CD4-positive, alpha-beta T cell treated with Interleukin-2 at 100 ng/mL for 4 hours (primary cell): ENCODE data around the gene UTP3.
"Not testable (repeated sequence)": the region's sequence is repeated elsewhere in the genome, so short reads cannot be mapped to it uniquely, and the experiment has no call there.

Experiments
- DNase-seq: peaks from one replicate; pipeline ENCODE4 v3.0.0-alpha.2; 2020; ENCODE audit warnings: low spot score

UTP3 gene

GRCh38 chr4:70718811-70719604, 30.7 kb downstream of the UTP3 start:
- no peak for DNase-seq

- no peak for DNase-seq
Observed at GRCh38 chr4:70721747-70722146, 33.4 kb downstream of the UTP3 start, which contains the start of gene RUFY3. RUFY3 (plus strand) TSS chr4:70721964; CDS start chr4:70722574, 610 bp downstream.

- peak; percentile 69 for DNase-seq
Observed at GRCh38 chr4:70722199-70722791, 34.0 kb downstream of the UTP3 start.

- no peak for DNase-seq
Observed at GRCh38 chr4:70724463-70724862, 36.1 kb downstream of the UTP3 start.

- DNase-seq = no peak
Observed at GRCh38 chr4:70725633-70726032, 37.3 kb downstream of the UTP3 start.

- DNase-seq = not testable (repeated sequence)
Observed at GRCh38 chr4:70726515-70726914, 38.2 kb downstream of the UTP3 start.

- DNase-seq = no peak
Observed at GRCh38 chr4:70728091-70728490, 39.8 kb downstream of the UTP3 start.

- DNase-seq = not testable (repeated sequence)
Observed at GRCh38 chr4:70732878-70733277, 44.5 kb downstream of the UTP3 start.

GRCh38 chr4:70734168-70734954, 46.0 kb downstream of the UTP3 start:
- peak; percentile 63 for DNase-seq

GRCh38 chr4:70734971-70735370, 46.6 kb downstream of the UTP3 start:
- DNase-seq = peak; percentile 13

- peak; percentile 46 for DNase-seq
Observed at GRCh38 chr4:70735915-70736314, 47.6 kb downstream of the UTP3 start.

- DNase-seq = peak; percentile 19
Observed at GRCh38 chr4:70737006-70737405, 48.7 kb downstream of the UTP3 start.

GRCh38 chr4:70737409-70737808, 49.1 kb downstream of the UTP3 start:
- DNase-seq = no peak

GRCh38 chr4:70739496-70740337, 51.4 kb downstream of the UTP3 start:
- DNase-seq = no peak
